NCI-H2171 treated with DMSO at 0.1 percent for 48 hours (cell line): Measurements from ENCODE around the gene FEM1C.

Experiments
- DNase-seq: peaks from one replicate; lab custom pipeline; 2025; lab: John Stamatoyannopoulos, UW

The FEM1C gene

GRCh38 chr5:115557667-115558387 lies 13.3 kb upstream of the FEM1C start:
- DNase-seq, result no peak

GRCh38 chr5:115556276-115556675 lies 11.7 kb upstream of the FEM1C start:
- DNase-seq, result no peak

- DNase-seq, result no peak
Measured at GRCh38 chr5:115555084-115555633, 10.6 kb upstream of the FEM1C start.

GRCh38 chr5:115553082-115553481 lies 8.5 kb upstream of the FEM1C start:
- DNase-seq, result no peak

GRCh38 chr5:115551415-115551814 lies 6.8 kb upstream of the FEM1C start:
- DNase-seq, result no peak

- DNase-seq, result no peak
Measured at GRCh38 chr5:115549154-115549553, 4.6 kb upstream of the FEM1C start.

GRCh38 chr5:115548683-115549082 lies 4.1 kb upstream of the FEM1C start:
- no peak for DNase-seq

GRCh38 chr5:115545351-115545882 lies 842 bp upstream of the FEM1C start:
- no peak for DNase-seq

GRCh38 chr5:115544043-115544435 lies 536 bp downstream of the FEM1C start:
- DNase-seq, result peak; percentile 35

GRCh38 chr5:115543365-115544042 lies 1.1 kb downstream of the FEM1C start:
- DNase-seq, result peak; percentile 35

- DNase-seq, result no peak
Measured at GRCh38 chr5:115542651-115543364, 1.8 kb downstream of the FEM1C start.

- DNase-seq, result no peak
Measured at GRCh38 chr5:115542086-115542485, 2.5 kb downstream of the FEM1C start.

GRCh38 chr5:115541611-115542010 lies 3.0 kb downstream of the FEM1C start:
- DNase-seq, result no peak

GRCh38 chr5:115535479-115536035 lies 9.0 kb downstream of the FEM1C start:
- DNase-seq, result no peak

- DNase-seq, result no peak
Measured at GRCh38 chr5:115532517-115532916, 12.1 kb downstream of the FEM1C start.

- no peak for DNase-seq
Measured at GRCh38 chr5:115531787-115532367, 12.7 kb downstream of the FEM1C start.

- DNase-seq, result no peak
Measured at GRCh38 chr5:115531380-115531779, 13.2 kb downstream of the FEM1C start.

- DNase-seq, result no peak
Measured at GRCh38 chr5:115530426-115530825, 14.1 kb downstream of the FEM1C start.

- DNase-seq, result no peak
Measured at GRCh38 chr5:115526604-115527003, 18.0 kb downstream of the FEM1C start.

- DNase-seq, result no peak
Measured at GRCh38 chr5:115524199-115524847, 20.3 kb downstream of the FEM1C start.

- DNase-seq, result no peak
Measured at GRCh38 chr5:115522832-115523403, 21.7 kb downstream of the FEM1C start.
